GM12878 (cell line): ENCODE results near the gene MEG3. TPM values are rescaled to one million over a fixed set of nuclear protein-coding genes. Genes with fewer than 3 reads are reported as not detected.

Experiments
- BACH1 ChIP-seq: fragments of 450-650 bp; IDR thresholded peaks from 2 replicates; pipeline ENCODE4 v1.6.1; 2017; ENCODE audit warnings: mild to moderate bottlenecking, borderline replicate concordance
- EGR1 ChIP-seq, 2 experiments: IDR thresholded peaks; 1 replicate in 1 of 2; 2 replicates in 1 of 2; pipeline ENCODE4 v1.6.1; 2011 to 2012; ENCODE audit warnings: low read depth in 2 of 2, low read length in 2 of 2, borderline replicate concordance in 1 of 2, mild to moderate bottlenecking in 1 of 2, moderate library complexity in 1 of 2
- ESRRA ChIP-seq: IDR thresholded peaks from 2 replicates; pipeline ENCODE4 v1.6.1; 2012; ENCODE audit warnings: mild to moderate bottlenecking, low read length, improper control_type of control experiment
- KAT2A ChIP-seq: conservative IDR thresholded peaks from 2 replicates; pipeline ENCODE4 v1.6.1; 2011; ENCODE audit warnings: low read depth, low read length; ENCODE audit not compliant: control insufficient read depth
- NR2F1 ChIP-seq: fragments of 450-650 bp; conservative IDR thresholded peaks from 2 replicates; pipeline ENCODE4 v1.6.1; 2017; ENCODE audit warnings: mild to moderate bottlenecking
- POU2F2 ChIP-seq: IDR thresholded peaks from 3 replicates; pipeline ENCODE4 v1.6.1; 2011; ENCODE audit warnings: low read depth, mild to moderate bottlenecking, low read length, borderline replicate concordance
- RFX5 ChIP-seq: IDR thresholded peaks from 2 replicates; pipeline ENCODE4 v1.6.1; 2011; ENCODE audit warnings: low read depth, low read length, improper control_type of control experiment
- SUPT20H ChIP-seq: IDR thresholded peaks from 2 replicates; pipeline ENCODE4 v1.6.1; 2011; ENCODE audit warnings: low read depth, mild to moderate bottlenecking, low read length, moderate library complexity, borderline replicate concordance; ENCODE audit not compliant: control insufficient read depth
- ZNF687 ChIP-seq: fragments of 450-650 bp; IDR thresholded peaks from 2 replicates; pipeline ENCODE4 v1.6.1; 2017; ENCODE audit warnings: mild to moderate bottlenecking, moderate library complexity
- polyA plus RNA-seq, 11 experiments: library from polyadenylated mRNA; depleted of rRNA in 4 of 11; unstranded in 6 of 11; stranded (reverse) in 5 of 11; fragments of >200 nt; fragmentation: Nextera tagmentation in 4 of 11; fragmentation: Illumina TruSeq in 1 of 11; extraction: Ambion mirVana in 4 of 11; extraction: Trizol in 1 of 11; gene quantifications; 1 replicate in 1 of 11; 2 replicates in 10 of 11; pipeline versions ENCODE4 v1.2.1 to v1.2.3, GENCODE V29; 2011 to 2016; ENCODE audit warnings: inconsistent platforms in 2 of 11, missing spikeins in 2 of 11, low read depth in 1 of 11
- total RNA-seq, 4 experiments: library from RNA; depleted of rRNA in 3 of 4; stranded (reverse); fragments of >200 nt in 3 of 4; fragmentation: Illumina TruSeq in 1 of 4; extraction: Trizol in 1 of 4; gene quantifications; 2 replicates each; pipeline versions ENCODE4 v1.2.1 to v1.2.3, GENCODE V29; 2013 to 2021
- TF ChIP-seq, protein P1 (sequence below): fragments of 450-650 bp; IDR thresholded peaks from 2 replicates; pipeline ENCODE4 v1.6.1; 2018; ENCODE audit warnings: mild to moderate bottlenecking, low read depth, moderate library complexity; ENCODE audit not compliant: partially characterized antibody

The MEG3 gene
- total and polyA plus RNA-seq, 10 of the 15 experiments (the other 5 are each of a cell fraction or from before 2014, with no cell fraction given) = 0.03 to 2.9 (median 0.95) TPM; not detected in 7

DNA sequence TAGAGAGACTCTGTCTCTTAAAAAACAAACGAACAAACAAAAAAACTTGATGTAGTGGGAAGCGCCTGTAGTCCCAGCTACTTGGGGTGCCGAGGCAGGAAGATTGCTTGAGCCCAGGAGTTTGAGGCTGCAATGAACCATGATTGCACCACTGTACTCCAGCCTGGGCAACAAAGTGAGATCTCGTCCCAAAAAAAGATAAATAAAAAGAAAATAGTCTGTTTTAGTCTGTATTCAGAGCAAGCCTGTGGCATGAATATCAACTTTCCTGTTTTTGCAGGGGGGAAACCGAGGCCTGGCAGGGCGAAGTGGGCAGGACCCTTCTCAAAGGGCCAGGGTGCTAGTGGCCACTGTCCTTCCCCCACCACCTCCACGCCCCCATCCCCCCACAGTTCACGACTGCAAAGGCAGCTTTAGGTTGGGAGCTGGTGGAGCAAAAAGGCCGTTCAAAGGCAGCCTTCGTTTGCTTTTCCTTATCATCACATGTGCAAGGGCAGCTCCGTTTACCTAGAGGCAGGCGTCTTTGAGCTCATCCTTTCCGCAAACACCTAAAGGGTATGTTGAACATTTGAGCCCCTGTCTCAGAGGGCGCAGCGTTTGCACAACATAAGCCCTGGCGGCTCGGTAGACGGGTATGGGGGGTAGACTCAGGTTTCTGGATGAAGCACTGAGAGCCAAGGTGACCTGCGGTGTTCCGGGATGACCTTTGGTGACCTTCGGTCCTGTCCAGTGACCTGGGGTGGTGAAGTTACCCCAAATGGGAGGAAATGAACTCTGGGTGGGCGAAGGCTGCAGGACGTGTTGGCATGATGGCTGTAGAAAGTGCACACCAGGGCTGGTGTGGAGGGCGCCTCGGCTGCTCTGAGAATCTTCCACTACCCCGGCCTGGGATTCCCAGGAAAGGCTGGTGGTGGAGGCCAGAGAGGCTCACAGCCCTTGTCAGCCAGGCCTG lies 8.7 kb upstream of the MEG3 start (continued):
- TF ChIP-seq ESRRA (no peak), SUPT20H (no peak), EGR1 (IDR thresholded peaks at IDR 0.05; ENCODE audit: borderline replicate concordance in 1 of 2, low read depth in 2 of 2, low read length in 2 of 2) (no peak), NR2F1 (no peak), POU2F2 (no peak), RFX5 (no peak), BACH1 (no peak), KAT2A (no peak), ZNF687 (no peak)
- TF ChIP-seq, protein P1, sequence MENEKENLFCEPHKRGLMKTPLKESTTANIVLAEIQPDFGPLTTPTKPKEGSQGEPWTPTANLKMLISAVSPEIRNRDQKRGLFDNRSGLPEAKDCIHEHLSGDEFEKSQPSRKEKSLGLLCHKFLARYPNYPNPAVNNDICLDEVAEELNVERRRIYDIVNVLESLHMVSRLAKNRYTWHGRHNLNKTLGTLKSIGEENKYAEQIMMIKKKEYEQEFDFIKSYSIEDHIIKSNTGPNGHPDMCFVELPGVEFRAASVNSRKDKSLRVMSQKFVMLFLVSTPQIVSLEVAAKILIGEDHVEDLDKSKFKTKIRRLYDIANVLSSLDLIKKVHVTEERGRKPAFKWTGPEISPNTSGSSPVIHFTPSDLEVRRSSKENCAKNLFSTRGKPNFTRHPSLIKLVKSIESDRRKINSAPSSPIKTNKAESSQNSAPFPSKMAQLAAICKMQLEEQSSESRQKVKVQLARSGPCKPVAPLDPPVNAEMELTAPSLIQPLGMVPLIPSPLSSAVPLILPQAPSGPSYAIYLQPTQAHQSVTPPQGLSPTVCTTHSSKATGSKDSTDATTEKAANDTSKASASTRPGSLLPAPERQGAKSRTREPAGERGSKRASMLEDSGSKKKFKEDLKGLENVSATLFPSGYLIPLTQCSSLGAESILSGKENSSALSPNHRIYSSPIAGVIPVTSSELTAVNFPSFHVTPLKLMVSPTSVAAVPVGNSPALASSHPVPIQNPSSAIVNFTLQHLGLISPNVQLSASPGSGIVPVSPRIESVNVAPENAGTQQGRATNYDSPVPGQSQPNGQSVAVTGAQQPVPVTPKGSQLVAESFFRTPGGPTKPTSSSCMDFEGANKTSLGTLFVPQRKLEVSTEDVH = no peak
